Effector CD8-positive, alpha-beta T cell (primary cell): ENCODE results near the gene RPS24.
A peak's percentile ranks its signal among the peaks of the same experiment; 100 is the strongest.

Source experiments
- DNase-seq: peaks from one replicate; lab custom pipeline; 2025; lab: John Stamatoyannopoulos, UW

The RPS24 gene

DNA sequence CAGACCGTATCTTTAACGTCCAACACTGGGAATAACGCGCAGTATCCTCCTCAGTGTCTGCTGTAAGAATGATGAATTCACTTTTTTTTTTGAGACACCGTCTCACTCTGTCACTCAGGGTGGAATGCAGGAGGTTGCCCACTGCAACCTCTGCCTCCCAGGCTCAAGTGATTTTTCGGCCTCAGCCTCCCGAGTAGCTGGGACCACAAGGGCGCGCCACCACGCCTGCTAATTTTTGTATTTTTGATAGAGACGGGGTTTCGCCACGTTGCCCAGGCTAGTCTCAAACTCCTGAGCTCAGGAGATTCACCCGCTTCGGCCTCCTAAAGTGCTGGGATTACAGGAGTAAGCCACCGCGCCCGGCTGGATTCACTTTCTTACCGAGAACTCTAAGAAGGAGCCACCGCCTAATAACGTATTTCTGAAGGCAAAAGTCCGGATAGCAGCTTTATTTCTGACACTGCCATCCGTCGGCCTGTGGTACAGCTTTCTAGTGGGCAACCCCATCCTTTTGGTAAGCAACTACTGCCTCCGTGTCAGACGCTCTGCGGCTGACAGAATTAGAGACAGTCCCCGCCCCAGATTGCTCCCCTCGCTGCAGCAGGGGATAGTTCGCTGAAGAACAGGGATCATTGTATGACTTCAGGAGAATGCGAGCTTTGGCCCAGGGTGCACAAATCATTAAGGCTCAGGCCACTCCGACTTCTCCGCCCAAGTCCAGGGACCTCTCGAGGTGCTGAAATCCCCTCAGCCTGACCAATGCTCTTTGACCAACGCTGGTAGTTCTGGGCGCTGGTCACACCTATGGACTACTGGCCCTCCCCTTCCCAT lies 5.0 kb upstream of the RPS24 start:
- DNase-seq = peak; percentile 8

DNA sequence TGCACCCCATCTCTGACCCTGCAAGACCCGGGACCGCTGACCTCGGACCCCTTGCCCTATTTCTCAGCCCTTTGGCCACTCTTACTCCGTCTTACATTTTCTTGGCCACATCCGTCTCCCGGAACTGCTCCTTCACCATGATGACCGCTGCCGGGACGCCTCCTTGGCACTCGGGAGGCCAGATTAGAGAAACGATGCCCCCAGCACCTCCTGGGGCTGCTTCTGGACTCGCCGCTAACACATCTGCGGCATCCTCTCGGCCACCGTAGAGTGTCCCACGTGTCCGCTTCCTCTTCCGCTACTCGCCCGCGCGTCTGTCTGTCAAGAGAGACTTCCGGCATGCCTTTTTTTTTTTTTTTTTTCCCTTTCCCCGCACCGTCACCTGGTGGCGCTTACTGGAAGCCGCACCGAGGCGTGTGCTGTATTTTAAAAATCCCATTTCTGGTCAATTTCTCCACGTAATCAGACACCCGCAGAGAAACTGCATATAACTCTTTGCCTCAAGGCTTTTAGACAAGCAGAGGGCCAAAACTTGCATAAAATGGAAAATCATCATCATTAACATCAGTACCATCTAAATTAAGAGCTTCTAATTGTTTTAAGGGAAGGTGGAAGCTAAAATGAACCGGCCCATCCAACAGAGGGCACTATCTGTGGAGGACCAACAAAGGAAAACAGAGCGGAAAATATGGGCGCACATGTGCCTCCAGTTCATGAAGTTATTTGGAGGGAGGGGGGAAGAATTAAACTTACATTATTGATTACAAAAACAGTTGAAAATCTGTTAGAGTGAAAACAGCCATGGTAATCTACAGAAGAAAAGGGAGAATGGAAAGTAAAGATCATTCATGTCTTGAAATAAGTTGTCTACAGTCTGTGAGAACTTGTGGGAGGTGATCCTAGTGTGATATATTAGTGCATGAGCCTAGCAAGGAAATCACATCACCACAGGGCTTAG lies 4.1 kb upstream of the RPS24 start, which contains the start of gene POLR3A:
Gene POLR3A, minus strand, starts transcription at position 247 of the 958 bp plus-strand sequence. Its CDS starts 108 bp downstream, at position 139.
- peak; percentile 87 for DNase-seq

DNA sequence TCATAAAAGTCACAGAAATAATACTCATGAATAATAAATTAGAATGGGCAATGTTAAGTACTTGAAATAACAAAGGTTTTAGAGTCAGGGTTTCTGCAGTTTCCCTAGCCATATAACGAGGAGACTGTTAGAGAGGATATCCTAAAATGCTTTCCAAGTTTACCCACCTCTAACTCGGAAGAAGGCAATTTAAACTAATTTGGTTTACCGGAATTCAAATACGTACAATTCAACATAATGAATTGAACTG lies 351 bp upstream of the RPS24 start:
- no peak for DNase-seq

DNA sequence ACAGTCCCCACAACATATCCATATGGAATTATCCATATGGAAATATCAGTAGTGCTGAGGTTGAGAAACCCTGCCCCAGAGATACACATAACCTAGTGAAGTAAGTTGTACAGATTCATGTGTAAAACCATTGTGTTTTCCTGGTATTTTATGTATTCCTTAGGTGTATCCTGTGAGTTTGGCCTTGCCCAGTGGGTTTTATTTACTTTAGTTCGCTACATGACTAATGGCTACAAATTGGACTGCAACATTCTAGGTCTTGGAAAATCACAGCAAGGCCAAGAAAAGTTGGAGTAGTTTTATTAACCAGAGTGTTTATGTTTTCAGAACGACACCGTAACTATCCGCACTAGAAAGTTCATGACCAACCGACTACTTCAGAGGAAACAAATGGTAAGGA lies 1.4 kb downstream of the RPS24 start:
- no peak for DNase-seq

DNA sequence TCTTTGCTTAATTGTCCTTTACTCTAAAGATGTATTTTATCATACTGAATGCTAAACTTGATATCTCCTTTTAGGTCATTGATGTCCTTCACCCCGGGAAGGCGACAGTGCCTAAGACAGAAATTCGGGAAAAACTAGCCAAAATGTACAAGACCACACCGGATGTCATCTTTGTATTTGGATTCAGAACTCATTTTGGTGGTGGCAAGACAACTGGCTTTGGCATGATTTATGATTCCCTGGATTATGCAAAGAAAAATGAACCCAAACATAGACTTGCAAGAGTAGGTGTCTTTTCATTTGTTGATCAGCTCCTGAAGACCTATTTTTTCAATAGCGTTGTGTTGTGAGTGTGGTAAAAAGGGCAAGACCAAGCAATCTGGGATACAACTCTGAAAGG lies 1.8 kb downstream of the RPS24 start:
- no peak for DNase-seq

DNA sequence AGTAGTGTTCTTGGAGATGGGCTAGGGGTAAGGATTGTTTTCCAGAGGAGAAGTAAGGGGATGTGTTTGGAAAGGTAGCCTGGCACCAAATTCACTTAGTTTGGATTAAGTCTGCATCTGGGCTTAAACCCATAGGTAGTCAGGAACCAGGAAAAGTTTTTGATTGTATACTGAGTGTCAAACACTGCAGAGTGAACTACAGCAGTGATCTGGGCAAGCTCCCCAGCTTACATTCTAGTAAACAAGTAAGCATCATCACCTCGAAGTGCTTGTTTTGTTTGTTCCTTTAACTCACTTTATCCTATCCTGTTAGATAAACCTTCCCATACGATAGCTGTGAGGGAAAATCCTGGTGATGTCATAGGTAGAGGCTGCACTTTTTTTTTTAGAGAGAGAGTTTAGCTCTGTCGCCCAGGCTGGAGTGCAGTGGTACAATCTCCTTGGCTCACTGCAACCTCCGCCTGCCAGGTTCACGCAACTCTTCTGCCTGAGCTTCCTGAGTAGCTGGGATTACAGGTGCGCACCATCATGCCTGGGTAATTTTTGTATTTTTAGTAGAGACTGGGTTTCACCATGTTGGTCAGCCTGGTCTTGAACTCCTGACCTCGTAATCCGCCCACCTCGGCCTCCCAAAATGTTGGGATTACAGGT lies 2.4 kb downstream of the RPS24 start:
- DNase-seq = no peak

DNA sequence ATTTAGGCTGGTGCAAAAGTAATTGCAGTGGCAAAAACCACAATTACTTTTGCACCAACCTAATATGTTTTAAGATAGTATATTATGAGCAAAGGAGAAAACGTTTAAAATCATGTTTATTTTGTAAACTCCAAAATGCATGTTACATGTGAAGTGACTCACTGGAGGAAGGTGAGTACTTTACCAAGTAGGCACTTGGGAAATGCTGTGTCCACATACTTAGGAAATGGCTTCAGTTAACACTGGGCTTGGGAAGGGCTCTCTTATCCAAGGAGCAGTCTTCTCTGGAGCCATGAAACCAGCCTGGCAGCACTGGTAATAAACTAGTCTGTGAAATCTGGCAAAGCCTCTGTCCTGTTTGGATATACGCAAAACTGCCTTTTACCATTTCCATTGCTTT lies 4.4 kb downstream of the RPS24 start:
- DNase-seq = no peak

DNA sequence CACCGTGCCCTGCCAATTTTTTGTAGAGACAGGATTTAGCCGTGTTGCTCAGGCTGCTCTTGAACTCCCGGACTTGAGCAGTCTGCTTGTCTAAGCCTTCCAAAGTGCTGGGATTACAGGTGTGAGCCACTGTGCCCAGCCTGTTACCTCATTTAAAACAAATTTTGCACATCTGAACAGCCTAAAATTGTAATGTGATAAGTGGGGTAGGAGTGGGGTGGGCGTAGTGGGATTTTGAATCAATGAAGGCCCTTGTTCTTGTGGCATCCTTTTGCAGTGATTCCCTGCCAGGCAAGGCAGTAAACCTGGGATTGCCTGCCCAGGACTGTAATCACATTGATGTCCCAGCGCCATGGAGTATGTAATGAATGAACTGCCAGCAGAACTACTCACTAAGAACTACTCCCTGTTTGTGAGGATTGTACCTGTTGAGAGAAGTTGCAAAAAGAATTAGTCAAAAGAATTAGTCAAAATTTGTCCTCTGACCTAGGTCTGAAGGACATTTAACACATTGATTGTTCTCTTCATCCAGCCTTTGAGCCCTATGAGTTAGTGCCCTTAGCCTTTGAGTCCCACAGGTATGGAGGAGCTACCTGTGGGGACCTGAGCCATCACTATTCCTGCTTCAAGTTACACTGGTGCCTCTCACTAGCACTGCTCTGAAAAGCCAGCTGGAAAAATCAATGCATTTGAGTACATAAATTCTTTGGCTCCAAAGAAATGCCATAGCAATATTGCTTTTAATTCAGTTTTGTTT lies 5.3 kb downstream of the RPS24 start:
- DNase-seq = no peak

DNA sequence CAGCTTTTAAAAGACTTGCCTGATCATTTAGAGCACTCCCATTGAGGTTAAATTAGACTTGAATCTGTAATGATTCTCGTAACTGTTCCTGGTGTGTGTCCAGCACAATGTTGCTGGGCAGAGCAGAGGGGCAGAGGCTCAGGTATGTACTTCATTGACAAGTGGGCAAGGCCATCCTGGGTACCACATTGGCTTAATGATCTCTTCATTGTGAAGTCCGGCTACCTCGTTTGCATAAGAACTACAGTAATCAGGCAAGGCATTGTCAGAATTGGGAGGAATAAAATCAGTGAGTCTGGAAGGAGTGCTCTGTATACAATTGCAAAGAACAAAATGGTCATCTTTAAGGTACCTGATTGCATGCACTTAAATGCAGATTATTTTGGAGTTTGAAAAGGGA lies 6.1 kb downstream of the RPS24 start:
- DNase-seq = no peak

DNA sequence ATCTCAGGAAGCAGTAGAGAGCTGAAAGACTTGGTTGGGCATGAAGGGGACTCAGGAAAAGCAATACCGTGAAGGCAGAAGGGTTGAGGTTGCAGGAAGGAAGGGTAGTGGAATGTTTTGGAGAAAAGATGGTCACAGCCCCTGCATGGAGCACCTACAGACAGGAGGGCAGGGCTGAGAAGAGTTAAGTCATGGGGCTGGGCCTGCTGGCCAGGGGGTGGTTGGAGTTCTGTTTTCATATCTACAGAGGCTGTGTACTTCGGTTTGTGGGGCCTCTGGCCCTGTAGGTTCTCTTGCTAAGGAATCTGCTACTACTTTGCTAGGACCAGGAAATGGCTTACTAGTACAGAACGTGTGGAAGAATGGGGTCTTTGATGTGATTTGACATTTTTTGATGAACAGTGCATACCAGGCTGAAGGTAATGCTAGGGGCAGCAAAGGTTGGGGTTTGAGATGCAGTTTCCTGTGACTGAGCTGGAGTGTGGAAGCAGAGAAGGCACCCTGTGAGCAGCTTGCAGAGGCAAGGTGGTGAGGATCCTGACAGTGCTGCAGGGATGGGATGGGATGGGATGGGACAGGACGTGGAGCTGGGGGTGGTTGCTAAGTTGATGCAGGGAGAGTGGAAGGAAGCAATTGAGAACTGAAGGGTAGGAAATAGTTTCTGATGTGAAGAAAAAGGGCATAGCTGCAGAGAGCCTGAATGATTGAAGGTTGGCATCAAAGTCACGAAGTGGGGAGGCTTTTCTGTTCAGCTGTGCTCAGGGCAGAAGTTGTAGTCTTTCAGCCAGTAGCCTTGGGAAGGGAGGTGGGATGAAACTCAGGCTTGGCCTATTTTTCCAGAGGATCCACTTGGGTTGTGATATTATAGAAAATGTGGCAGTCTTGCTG lies 7.8 kb downstream of the RPS24 start:
- no peak for DNase-seq

DNA sequence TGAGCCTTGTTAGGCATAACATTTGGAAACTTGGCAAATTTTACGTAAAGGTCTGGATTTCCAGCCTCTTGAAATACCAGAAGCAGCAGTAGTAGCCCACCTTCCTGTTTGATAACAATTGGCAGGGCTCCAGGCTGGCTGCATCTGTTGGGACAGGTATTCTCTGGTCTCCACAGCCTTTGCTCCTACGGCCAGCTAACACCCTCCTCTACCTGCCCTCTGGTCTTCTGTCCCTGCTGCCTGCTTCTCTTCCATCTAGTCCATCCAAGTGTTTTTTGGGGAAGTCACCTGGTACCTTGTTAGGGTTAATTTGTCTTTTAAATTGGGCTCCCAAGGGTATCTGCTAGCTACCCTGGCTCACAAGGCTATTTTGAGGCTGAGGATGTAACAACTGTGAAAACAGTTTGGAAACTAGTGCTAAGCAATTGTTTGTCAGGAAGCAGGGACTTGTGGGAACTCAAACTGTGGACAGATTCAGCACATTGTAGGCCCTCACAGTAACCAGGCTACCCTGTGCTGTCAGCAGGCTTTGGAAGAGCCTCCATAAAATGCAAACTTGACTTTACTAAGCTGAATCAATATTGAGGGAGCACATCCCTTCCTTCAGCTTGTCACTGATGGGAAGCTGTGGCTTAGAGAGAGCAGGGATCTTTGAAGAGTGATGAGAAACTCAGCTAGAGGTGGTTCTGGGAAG lies 8.5 kb downstream of the RPS24 start:
- DNase-seq = no peak

DNA sequence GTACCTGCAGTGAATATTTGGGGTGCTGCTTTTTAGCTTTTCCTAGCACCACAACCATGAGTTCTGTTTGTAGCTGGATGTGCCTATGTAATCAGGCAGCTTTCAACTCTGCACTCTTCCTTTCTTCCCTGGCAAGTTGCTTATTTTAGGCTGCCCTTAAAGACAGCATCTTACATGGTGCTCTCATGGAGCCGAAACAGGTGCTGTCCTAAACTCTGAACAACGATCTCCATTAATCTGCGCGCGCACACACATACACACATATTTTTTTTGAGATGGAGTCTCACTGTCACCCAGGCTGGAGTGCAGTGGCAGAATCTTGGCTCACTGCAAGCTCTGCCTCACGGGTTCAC lies 9.1 kb downstream of the RPS24 start:
- no peak for DNase-seq

DNA sequence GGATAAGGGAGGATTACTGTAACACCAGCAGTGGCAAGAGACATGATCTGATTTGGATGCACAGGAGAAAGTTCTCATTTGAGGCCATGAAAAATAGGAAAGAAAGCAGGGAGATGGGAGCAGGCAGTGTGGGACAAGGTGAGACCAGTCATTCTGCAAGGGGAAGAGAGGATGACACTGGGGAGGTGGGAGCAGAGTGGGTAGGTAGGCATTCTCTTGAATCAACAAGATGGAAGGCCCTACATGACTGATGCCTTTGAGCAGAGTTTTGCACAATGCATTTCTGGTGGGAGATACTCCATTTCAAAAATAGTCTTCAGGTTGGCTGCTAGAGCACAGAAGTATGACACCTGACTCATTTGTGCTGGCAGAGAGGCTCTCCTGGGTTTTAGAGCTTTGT lies 10.5 kb downstream of the RPS24 start:
- DNase-seq = no peak

DNA sequence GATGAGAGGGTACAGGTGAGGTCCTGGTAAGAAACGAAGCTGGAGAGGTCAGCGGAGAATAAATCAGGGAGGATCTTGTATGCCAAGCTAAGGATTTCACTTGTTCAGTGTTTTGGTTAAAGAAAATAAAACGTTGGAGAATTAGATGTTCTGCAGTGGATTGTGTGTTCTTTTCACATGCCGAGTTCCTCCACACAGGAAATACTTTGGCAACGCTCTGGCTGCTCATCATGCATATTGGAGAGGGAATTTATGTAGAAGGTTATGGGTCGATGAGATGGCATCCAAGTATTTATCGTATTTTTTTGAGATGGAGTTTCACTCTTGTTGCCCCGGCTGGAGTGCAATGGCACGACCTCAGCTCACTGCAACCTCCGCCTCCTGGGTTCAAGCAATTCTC lies 11.0 kb downstream of the RPS24 start:
- no peak for DNase-seq

DNA sequence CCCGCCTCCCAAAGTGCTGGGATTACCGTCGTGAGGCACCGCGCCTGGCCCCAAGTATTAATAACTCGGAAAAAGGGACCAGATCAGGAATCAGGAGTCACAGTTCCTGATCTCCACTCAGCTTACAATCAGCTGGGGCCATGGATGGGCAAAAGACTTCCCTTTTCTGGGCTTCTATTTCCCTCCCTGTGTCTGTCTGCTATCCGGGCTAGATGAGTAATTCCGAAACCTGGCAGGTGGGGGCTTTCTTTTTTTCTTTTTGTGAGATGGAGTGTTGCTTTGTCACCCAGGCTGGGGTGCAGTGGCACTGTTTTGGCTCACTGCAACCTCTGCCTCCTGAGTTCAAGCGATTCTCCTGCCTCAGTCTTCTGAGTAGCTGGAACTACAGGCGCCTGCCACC lies 11.6 kb downstream of the RPS24 start:
- DNase-seq = no peak

DNA sequence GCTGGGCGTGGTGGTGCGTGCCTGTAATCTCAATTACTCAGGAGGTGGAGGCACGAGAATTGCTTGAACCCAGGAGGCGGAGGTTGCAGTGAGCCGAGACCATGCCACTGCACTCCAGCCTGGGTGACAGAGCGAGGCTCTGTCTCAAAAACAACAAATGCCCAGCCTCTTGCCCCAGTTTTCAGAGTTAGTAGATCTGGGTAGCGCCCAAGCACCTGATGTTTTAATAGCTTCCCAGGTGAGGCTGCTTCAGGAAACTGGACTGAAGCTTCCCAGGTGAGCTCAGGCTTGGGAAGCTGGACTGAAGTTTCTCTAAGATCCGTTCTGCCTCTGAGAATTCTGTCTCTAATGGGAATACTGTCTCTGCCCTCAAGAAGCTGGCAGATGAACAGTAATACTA lies 12.2 kb downstream of the RPS24 start:
- DNase-seq = no peak

DNA sequence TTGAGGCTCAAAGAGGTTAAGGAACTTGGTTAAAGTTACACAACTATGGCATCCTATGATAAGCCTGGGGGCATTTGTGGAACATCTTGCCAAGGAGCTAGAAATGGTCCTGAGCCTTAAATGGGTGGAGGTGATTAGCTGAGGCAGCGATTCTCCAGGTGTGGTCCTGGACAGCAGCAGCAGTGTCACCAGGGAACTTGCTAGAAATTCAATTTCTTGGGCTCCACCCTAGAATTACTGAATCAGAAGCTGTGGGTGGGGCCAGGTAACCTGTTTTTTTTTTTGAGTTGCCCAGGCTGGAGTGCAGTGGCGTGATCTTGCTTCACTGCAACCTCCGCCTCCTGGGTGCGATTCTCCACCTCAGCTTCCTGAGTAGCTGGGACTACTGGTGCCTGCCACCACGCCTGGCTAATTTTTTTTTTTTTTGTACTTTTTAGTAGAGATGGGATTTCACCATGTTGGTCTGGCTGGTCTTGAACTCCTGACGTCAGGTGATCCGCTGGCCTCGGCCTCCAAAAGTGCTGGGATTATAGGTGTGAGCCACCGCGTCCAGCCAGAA lies 13.1 kb downstream of the RPS24 start:
- no peak for DNase-seq

DNA sequence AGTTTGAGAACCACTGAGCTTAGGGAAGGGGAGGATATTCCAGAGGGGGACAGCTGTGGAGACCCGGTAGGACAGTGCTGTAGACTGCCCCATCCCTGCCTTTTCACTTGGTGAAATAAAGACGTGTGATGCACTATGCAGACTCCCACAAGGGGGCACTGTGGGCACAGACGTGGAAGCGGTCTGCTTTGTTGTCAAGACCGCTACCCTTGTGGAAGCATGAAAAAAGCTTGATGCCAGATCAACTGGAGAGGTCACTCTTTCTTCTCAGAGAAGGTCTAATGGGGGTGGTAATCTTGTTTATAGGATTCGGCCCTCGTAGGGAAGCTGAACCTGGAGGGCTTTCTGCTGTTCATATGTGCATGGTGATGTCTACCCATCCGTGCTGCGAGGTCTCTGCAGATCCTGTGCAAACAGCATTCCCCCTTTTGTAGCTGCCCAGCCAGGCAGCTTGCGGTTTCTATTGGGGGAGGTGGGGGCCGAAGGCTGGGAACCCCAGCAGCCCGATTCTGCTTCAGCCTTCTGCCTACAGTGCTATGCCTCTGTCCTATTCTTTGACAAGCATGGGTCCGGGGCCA lies 13.7 kb downstream of the RPS24 start:
- peak; percentile 75 for DNase-seq

DNA sequence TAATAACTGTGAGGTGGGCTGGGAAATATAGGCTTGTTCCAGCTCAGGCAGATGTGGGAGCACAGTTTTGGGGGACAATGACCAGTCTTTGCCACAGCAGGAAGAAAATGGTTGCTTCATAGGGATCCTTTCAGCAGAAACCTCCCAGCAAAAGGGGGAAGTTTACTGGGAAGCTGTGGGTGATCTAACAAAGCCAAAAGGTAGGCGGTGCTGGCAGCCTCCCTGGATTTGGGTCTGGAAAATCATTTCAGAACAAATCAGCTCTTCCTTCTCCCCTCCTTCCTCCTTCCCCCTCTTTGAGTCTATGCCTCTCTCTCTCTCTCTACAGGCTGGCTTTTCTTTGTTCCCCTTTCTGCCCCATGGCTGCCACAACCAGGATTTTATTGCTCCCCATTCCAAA lies 16.2 kb downstream of the RPS24 start:
- no peak for DNase-seq
